Hematopoietic multipotent progenitor cell treated with erythropoietin and hydrocortisone succinate and interleukin-3 and kit ligand, for 15 days (in vitro differentiated cells): ENCODE measurements around the gene ALDH9A1.
"Not testable (repeated sequence)": the region's sequence is repeated elsewhere in the genome, so short reads cannot be mapped to it uniquely, and the experiment has no call there.

ENCODE experiments used
- DNase-seq: peaks from one replicate; pipeline ENCODE4 v3.0.0-alpha.2; 2015; ENCODE audit warnings: low spot score

The ALDH9A1 gene

GRCh38 chr1:165686971-165687433, 11.4 kb downstream of the ALDH9A1 start:
- DNase-seq = no peak

- DNase-seq = peak; percentile 35
Observed at GRCh38 chr1:165686121-165686970, 12.0 kb downstream of the ALDH9A1 start.

- no peak for DNase-seq
Observed at GRCh38 chr1:165683848-165684485, 14.4 kb downstream of the ALDH9A1 start.

DNA sequence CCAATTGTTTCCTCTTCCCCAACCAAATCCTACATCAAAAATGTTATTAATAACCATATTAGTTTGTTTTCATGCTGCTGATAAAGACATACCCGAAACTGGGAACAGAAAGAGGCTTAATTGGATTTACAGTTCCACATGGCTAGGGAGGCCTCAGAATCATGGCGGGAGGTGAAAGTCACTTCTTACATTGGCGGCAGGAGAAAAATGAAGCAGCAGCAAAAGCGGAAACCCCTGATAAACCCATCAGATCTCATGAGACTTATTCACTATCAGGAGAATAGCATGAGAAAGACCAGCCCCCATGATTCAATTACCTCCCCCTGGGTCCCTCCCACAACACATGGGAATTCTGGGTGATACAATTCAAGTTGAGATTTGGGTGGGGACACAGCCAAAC, 17.6 kb downstream of the ALDH9A1 start:
- not testable (repeated sequence) for DNase-seq

- no peak for DNase-seq
Observed at GRCh38 chr1:165680303-165680702, 18.1 kb downstream of the ALDH9A1 start.

DNA sequence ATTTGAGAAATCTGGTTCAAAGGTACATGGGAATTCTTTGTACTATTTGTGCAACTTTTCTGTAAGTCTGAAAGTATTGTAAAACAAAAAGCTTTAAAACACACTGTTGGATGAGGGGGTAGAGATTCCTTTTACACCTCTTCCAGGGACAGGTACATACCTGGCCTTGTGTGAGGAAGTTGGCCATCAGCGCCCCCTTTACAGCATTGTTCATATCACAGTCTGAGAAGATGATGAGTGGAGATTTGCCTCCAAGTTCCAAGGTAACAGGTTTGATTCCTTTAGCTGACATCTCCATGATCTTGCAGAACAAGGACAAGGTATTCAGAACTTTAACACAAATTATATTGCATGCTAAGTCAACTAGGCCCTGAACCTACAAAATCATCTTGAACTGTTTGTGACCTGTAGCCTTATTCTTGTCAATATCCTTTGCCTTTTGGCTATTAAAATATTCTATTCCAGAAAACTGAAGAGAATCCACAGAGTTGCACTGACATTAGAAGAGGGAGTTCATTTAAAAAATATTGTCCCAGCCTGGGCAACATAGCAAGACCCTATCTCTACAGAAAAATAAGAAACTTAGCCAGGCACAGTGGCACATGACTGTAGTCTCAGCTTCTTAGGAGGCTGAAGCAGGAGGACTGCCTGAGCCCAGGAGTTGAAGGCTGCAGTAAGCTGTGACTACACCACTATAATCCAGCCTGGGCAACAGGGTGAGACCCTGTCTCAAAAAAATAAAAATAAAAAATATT, 18.9 kb downstream of the ALDH9A1 start:
- DNase-seq = no peak

- DNase-seq = no peak
Observed at GRCh38 chr1:165678509-165678908, 19.9 kb downstream of the ALDH9A1 start.

GRCh38 chr1:165675794-165676193, 22.6 kb downstream of the ALDH9A1 start:
- no peak for DNase-seq

DNA sequence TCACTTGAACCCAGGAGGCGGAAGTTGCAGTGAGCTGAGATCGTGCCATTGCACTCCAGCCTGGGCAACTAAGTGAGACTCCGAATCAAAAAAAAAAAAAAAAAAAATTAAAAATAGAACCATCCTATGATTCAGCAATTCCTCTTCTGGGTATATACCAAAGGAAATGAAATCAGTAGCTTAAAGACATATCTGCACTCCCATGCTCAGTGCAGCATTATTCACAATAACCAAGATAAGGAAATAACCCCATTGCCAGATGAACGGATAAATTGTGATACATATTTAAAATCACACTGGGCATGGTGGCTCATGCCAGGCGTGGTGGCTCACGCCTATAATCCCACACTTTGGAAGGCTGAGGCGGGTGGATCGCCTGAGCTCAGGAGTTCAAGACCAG, 23.8 kb downstream of the ALDH9A1 start:
- DNase-seq = no peak

DNA sequence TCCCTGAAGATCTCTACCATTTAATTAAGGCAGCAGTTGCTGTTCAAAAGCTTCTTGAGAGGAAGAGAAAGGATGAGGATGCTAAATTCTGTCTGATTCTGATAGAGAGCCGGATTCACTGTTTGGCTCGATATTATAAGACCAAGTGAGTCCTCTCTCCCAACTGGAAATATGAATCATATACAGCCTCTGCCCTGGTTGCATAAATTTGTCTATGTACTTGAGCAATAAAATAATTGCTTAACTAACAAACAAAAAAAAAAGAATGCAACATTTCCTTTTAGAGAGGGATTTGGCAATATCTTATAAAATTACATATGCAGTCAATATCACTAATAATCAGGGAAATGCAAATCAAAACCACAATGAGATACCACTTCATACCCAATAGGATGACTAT, 26.8 kb downstream of the ALDH9A1 start:
- DNase-seq = no peak

GRCh38 chr1:165668184-165668583, 30.2 kb downstream of the ALDH9A1 start:
- DNase-seq = no peak

DNA sequence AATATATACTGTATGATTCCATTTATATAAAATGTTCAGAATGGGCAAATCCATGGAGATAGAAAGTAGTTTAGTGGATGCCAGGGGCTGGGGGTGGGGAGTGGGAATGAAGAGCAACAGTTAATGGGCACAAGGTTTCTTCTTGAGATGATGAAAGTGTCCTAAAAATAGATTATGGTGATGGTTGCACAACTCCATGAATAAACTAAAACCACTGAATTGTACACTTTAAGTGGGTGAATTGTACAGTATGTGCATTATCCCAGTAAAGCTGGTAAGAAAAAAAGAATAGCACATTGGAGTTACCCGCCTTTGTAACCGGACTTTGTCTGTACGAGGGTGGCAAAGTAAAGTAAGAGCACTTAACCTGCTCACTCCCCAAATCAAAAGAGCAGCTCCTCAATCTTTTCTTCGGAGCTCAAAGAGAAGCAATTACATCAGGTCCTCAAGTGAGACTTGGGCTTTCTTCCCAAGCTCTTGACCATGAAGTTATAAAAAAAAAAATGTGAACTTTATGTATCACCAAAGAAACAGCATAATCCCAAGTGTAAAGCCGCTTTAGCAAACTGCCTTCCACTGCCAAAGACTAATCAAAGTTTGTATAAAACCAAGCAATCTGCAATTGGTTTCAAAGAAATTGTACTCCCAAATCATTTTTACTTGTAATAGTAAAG, 32.1 kb downstream of the ALDH9A1 start:
- no peak for DNase-seq

- DNase-seq = no peak
Observed at GRCh38 chr1:165662186-165662585, 36.2 kb downstream of the ALDH9A1 start.

- no peak for DNase-seq
Observed at GRCh38 chr1:165661703-165662102, 36.7 kb downstream of the ALDH9A1 start.

- DNase-seq = no peak
Observed at GRCh38 chr1:165659581-165659895, 38.8 kb downstream of the ALDH9A1 start.

DNA sequence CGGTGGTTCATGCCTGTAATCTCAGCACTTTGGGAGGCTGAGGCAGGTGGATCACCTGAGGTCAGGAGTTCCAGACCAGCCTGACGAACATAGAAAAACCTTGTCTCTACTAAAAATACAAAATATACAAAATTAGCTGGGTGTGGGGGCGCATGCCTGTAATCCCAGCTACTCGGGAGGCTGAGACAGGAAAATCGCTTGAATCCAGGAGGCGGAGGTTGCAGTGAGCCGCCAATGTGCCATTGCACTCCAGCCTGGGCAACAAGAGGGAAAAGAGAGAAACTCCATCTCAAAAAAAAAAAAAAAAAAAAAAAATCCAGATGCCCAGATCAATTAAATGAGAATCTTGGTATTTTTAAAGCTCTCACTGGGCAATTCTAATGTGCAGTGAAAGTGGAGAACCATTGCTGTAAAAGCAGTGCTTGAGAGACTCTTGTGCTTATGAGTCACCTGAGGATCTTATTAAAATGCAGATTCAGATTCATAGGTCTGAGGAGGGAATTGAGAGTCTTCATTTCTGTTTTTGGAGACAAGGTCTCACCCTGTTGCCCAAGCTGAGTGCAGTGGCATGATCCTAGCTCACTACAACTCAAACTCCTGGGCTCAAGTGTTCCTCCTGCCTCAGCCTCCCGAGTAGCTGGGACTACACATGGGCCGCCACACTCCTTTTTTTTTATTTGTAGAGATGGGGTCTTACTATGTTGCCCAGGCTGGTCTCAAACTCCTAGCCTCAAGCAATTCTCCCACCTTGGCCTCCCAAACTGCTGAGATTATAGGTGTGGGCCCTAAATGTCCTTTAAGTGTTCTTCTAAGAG, 39.4 kb downstream of the ALDH9A1 start:
- not testable (repeated sequence) for DNase-seq

DNA sequence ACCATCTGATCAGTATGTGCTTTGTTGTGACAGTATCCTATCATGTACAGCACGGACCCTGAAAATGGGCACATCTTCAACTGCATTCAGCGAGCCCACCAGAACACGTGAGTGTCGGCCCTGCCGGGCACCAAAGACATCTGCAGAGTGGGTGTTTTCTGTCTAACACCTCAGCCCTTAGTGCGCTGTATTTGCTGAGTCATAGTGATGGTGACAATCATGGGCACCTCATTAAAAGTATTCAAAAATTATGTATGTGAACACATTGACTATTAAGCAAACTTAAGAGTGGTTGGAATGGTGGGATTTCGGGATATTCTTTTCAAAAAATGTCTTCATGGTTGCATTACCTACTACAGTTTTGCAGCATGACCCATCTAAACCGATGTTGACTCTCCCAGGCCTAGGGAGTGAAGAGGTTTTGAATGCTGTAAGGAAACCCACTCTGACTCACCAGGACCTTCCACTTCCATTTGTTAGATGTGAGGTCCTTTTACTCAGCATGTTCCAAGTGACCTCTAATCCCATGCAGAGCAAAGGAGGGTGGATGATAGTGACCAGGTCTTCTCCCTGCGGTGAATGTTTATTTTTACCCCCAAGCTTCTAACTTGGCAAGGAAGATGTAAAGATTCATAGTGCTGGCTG, 47.3 kb downstream of the ALDH9A1 start:
- peak; percentile 71 for DNase-seq

DNA sequence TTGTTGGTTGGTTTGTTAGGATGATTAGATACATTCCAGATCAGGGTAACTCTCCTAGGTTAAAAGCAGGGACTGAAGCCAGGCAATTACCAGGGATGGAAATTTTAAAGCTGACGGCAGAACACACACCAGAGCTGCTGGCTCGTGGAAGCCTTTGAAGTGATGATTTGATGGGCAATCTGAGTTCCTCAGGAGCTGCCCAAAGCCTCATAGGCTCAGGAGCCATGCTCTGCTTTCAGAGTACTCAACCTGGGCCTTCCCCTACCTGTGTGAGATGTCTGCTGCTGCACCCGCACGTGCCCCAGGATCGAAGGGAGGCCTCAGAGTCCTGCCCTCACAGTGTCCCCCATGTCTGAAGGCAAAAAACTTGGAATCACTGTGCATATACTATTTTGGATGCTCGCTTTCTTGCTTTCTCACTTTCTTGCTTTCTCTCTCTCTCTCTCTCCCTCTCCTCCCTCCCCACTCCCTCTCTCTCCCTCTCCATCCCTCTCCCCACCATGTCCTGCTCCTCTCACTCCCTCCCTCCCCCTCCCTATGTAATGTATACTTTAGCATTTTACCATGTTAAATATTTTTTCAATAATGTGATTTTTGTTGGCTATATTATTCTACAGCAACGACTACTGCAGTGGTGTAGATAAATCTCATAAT, 49.3 kb downstream of the ALDH9A1 start:
- DNase-seq = no peak

DNA sequence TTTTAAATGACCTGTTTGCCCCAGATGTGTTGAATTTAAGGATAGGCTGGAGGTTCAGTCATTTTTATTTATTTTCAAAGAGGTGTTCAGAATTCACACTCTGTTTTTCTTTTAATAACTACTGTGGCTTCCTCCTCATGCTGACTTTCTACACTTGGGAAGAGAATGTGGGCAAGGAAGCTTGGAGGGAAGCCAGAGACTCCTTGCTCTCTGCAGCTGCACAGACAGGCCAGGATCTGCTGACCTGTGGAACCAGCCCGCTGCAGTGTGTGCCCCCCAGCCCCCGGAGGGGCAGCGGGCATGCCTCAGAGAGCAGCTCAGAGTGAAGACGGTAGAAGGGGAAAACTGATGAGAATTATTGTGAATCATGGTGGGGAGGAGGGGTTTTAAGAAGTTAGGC, 50.4 kb downstream of the ALDH9A1 start:
- DNase-seq = peak; percentile 3

GRCh38 chr1:165647517-165647916, 50.8 kb downstream of the ALDH9A1 start:
- no peak for DNase-seq
